MCF 10A (cell line): ENCODE data around the gene CAMK2B. TPM values are rescaled to one million over a fixed set of nuclear protein-coding genes. Genes with fewer than 3 reads are reported as not detected.

Experiments used
- BruUV-seq: library from RNA; stranded (reverse); fragments of 400-500 nt; replicated peaks from 2 replicates; lab custom pipeline; 2021; lab: Mats Ljungman, UMichigan
- CTCF ChIA-PET: fragments of 300-600 bp; sonication (Branson Sonifier 250); formaldehyde crosslinking; extraction: SDS; loops from one replicate; lab custom pipeline; 2021; ENCODE audit warnings: antibody characterized with exemption, inconsistent platforms; lab: Yijun Ruan, JAX
- POLR2A ChIA-PET: fragments of 300-600, 350-650 bp; sonication (Branson Sonifier 250); formaldehyde crosslinking; extraction: SDS; loops from one replicate; lab custom pipeline; 2020; ENCODE audit warnings: antibody characterized with exemption, inconsistent platforms; lab: Yijun Ruan, JAX
- DNase-seq: peaks from one replicate; pipeline ENCODE4 v3.0.0-alpha.2; 2018; ENCODE audit not compliant: unreplicated experiment
- H3K27ac Mint-ChIP-seq: one replicate; pipeline ENCODE4 v1.8.0; 2022; ENCODE audit warnings: mild to moderate bottlenecking, low read depth, mixed read lengths; ENCODE audit not compliant: unreplicated experiment
- H3K27me3 Mint-ChIP-seq: one replicate; pipeline ENCODE4 v1.8.0; 2022; ENCODE audit warnings: mixed read lengths; ENCODE audit not compliant: insufficient read depth, unreplicated experiment
- H3K36me3 Mint-ChIP-seq: one replicate; pipeline ENCODE4 v1.8.0; 2022; ENCODE audit warnings: mild to moderate bottlenecking, moderate library complexity, mixed read lengths; ENCODE audit not compliant: insufficient read depth, unreplicated experiment
- H3K4me1 Mint-ChIP-seq: one replicate; pipeline ENCODE4 v1.8.0; 2022; ENCODE audit warnings: mixed read lengths; ENCODE audit not compliant: insufficient read depth, unreplicated experiment
- H3K4me3 Mint-ChIP-seq: one replicate; pipeline ENCODE4 v1.8.0; 2022; ENCODE audit warnings: mild to moderate bottlenecking, moderate library complexity, mixed read lengths; ENCODE audit not compliant: unreplicated experiment
- H3K9me3 Mint-ChIP-seq: one replicate; pipeline ENCODE4 v1.8.0; 2022; ENCODE audit warnings: mixed read lengths; ENCODE audit not compliant: unreplicated experiment
- intact Hi-C: fragments of 100-400 bp; cut with micrococcal nuclease; formaldehyde crosslinking; loops from 2 replicates; pipeline ENCODE4 v1.14.1; 2022
- total RNA-seq: library from RNA; stranded (reverse); gene quantifications from 2 replicates; pipeline ENCODE4 v1.2.3, GENCODE V29; 2022
- TF ChIP-seq, protein P1 (sequence below): fragments of 200-600 bp; IDR thresholded peaks from one replicate; pipeline ENCODE4 v1.8.0; 2022; ENCODE audit warnings: antibody characterized with exemption, mild to moderate bottlenecking; ENCODE audit not compliant: unreplicated experiment

CAMK2B gene
- total RNA-seq, 1 experiment from 2014 or later: 1.8 TPM

DNA sequence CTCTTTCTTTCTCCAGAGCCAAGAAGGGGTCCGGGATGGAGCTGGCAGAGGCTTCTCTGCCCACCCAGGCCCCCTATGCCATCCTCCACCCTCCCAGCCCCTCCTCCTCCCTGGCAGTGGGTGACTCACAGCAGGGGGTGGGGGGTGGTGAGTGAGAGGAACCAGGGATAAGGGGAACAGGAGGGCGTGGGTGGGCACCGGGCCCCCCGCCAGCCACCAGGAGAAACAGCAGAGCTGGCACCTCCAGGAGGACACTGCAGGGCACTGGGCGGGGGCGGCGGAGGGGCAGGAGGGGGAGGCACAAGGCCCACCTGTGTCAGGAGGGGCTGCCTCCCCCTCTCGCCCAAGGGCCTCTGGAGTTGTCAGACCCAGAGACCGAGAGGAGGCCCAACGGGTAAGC, 56.0 kb downstream of the CAMK2B start:
- Mint-ChIP-seq H3K9me3 (no peaks in the 10 kb centered on the region), H3K27ac (no peak overlapping the region), H3K4me3 (no peak overlapping the region), H3K4me1 (peaks cover 8% of the 10 kb centered on the region), H3K27me3 (no peaks in the 10 kb centered on the region), H3K36me3 (no peaks in the 10 kb centered on the region)
- ChIA-PET CTCF (interaction anchor here (0.5 kb wide), 1 partner anchor 503 kb away, joined by 3 read pairs; no protein-coding TSS in a partner anchor), POLR2A (no interaction called here)
- TF ChIP-seq, protein P1, sequence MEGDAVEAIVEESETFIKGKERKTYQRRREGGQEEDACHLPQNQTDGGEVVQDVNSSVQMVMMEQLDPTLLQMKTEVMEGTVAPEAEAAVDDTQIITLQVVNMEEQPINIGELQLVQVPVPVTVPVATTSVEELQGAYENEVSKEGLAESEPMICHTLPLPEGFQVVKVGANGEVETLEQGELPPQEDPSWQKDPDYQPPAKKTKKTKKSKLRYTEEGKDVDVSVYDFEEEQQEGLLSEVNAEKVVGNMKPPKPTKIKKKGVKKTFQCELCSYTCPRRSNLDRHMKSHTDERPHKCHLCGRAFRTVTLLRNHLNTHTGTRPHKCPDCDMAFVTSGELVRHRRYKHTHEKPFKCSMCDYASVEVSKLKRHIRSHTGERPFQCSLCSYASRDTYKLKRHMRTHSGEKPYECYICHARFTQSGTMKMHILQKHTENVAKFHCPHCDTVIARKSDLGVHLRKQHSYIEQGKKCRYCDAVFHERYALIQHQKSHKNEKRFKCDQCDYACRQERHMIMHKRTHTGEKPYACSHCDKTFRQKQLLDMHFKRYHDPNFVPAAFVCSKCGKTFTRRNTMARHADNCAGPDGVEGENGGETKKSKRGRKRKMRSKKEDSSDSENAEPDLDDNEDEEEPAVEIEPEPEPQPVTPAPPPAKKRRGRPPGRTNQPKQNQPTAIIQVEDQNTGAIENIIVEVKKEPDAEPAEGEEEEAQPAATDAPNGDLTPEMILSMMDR: no peak
- intact Hi-C loops: no loop called here
- no TSS peak for BruUV-seq
- DNase-seq: no peak

DNA sequence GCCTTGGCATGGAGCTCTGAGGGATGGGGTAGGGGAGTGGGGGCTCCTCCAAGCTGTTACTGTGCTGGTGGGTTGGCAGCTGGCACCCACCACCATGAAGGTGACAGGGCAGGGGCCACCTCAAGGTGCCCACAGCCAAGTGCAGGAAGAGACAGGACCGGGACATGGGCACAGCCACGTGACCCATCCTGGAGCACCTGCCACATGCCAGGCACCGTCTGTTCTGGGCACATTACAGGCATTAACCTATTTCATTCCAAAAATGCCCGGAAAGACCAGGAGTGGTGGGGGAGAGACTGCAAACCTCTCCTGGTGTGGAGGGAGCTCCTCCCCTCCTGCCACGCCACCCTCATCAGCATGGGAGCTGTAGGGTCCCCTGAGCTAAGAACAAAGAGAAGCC, 56.7 kb downstream of the CAMK2B start:
- no TSS peak for BruUV-seq
- Mint-ChIP-seq H3K27me3 (no peaks in the 10 kb centered on the region), H3K27ac (no peak overlapping the region), H3K36me3 (no peaks in the 10 kb centered on the region), H3K4me3 (no peak overlapping the region), H3K4me1 (peaks cover 12% of the 10 kb centered on the region), H3K9me3 (no peaks in the 10 kb centered on the region)
- TF ChIP-seq, protein P1: no peak
- ChIA-PET CTCF (interaction anchor here (0.6 kb wide), 1 partner anchor 21 kb away, joined by 4 read pairs; no protein-coding TSS in a partner anchor), POLR2A (interaction anchor here (0.6 to 1.3 kb wide), 2 partner anchors 11 to 98 kb away, joined by 3 to 4 read pairs; no protein-coding TSS in a partner anchor)
- intact Hi-C loops: no loop called here
- no peak for DNase-seq

DNA sequence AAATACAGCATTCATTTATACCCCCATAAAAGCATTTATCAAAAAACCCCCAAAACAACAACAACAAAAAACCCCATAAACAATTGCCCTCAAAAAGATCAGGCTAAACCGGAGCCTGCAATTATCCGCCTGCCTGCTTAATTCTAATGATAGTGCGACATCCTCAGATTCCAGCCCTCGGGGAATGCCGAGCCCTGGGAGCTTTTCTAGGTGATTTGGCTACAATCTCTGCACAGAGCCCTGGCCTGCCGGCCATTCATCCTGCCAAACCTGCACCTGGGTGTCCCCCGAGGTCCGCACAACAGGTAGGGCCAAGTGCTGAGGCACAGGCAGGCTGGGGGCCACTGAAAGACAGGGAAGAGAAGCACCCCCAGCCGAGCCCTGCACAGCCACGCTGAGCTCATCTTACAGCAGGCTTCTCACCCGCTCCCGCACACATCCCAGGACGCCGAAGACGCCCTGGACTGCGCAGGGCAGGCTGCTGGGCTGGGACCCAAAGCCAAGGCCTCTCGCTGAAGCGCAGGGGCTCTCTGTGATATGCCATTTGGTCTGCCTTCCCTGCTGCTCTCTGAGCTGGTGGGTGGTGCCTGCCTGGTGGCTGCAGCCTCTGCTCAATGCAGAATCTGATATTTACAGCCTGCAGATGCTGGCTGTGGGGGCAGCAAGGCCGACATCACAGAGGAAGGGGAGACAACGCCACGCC, 57.5 kb downstream of the CAMK2B start:
- Mint-ChIP-seq H3K4me1 (peaks cover 14% of the 10 kb centered on the region), H3K27me3 (no peaks in the 10 kb centered on the region), H3K27ac (no peak overlapping the region), H3K36me3 (no peaks in the 10 kb centered on the region), H3K4me3 (no peak overlapping the region), H3K9me3 (no peaks in the 10 kb centered on the region)
- TF ChIP-seq, protein P1: no peak
- BruUV-seq: no TSS peak
- POLR2A ChIA-PET: interaction anchor here (1.3 kb wide), 1 partner anchor 12 kb away, joined by 4 read pairs; no protein-coding TSS in a partner anchor
- DNase-seq: no peak
- intact Hi-C loops: no loop called here
- CTCF ChIA-PET: interaction anchor here (0.6 kb wide), 1 partner anchor 22 kb away, joined by 4 read pairs; no protein-coding TSS in a partner anchor

DNA sequence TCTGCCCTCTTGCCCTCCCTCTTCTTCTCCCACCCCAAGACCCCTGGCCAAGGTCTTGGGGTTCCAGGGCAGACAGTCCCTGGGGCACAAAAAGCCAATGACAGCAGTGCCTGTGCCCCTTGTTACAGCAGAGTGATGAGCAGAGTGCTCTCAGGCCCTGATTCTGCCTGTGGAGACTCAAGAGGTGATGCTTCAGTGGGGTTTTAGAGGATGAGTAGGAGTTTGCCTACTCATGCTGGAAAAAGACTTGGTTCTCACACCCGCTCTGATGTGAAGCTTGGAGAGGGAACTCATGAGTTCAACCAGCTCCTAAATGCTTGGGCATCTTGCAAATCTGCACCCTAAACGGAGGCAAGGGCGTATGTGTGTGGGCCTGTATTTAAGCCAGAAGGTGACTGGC, 58.2 kb downstream of the CAMK2B start:
- BruUV-seq: no TSS peak
- Mint-ChIP-seq H3K9me3 (no peaks in the 10 kb centered on the region), H3K27me3 (no peaks in the 10 kb centered on the region), H3K4me3 (no peak overlapping the region), H3K4me1 (peaks cover 14% of the 10 kb centered on the region), H3K27ac (no peak overlapping the region), H3K36me3 (no peaks in the 10 kb centered on the region)
- POLR2A ChIA-PET: no interaction called here
- no peak for DNase-seq
- TF ChIP-seq, protein P1: no peak
- intact Hi-C loops: no loop called here
- CTCF ChIA-PET: no interaction called here
